ENCODE measurements around the gene ENO1. TPM values are rescaled to one million over a fixed set of nuclear protein-coding genes. Genes with fewer than 3 reads are reported as not detected.
"Not testable (repeated sequence)": the region's sequence is repeated elsewhere in the genome, so short reads cannot be mapped to it uniquely, and the experiment has no call there.

The ENO1 gene
- total RNA-seq, 6 donors from 2014 or later: 259 to 1,187 (median 717) TPM

GRCh38 chr1:8886589-8886988 is 8.1 kb upstream of the ENO1 start:
- H3K4me3 ChIP-seq: no peak overlapping the region
- no peak overlapping the region for H3K27ac ChIP-seq
- DNase-seq: no peak
- H3K4me1 ChIP-seq: peaks cover 7 to 12% (median 9%) of the 10 kb centered on the region in 4 donors
- no peak for ATAC-seq (ENCODE audit: low FRiP score in 2 of 2)
- 92 to 100% methylated on average over 2 of the region's 2 CpGs for WGBS, 2 donors
- H3K36me3 ChIP-seq: no peaks in the 10 kb centered on the region
- H3K27me3 ChIP-seq: no peaks in the 10 kb centered on the region
- no peaks in the 10 kb centered on the region for H3K9me3 ChIP-seq
- no peak for TF ChIP-seq EP300 (IDR thresholded peaks at IDR 0.05)
- no peak for TF ChIP-seq CTCF (IDR thresholded peaks at IDR 0.05)
- TF ChIP-seq POLR2A (IDR thresholded peaks at IDR 0.05): no peak
- TF ChIP-seq POLR2AphosphoS5 (IDR thresholded peaks at IDR 0.05): no peak

- ATAC-seq (ENCODE audit: low FRiP score in 2 of 2); H3K9me3 ChIP-seq; H3K36me3 ChIP-seq; H3K4me3 ChIP-seq; DNase-seq; H3K27me3 ChIP-seq: not testable (repeated sequence)
- H3K4me1 ChIP-seq: peaks cover 7 to 14% (median 10%) of the 10 kb centered on the region in 4 donors
- 78 to 90% methylated on average over 9 of the region's 9 CpGs for WGBS, 2 donors
- peak overlapping the region in 2 of 4 donors; percentile 16 to 17 for H3K27ac ChIP-seq
Measured at GRCh38 chr1:8886031-8886524, 7.6 kb upstream of the ENO1 start.

GRCh38 chr1:8884105-8884504 is 5.6 kb upstream of the ENO1 start:
- H3K36me3 ChIP-seq; H3K27ac ChIP-seq; DNase-seq; ATAC-seq (ENCODE audit: low FRiP score in 2 of 2); H3K9me3 ChIP-seq; H3K27me3 ChIP-seq; H3K4me3 ChIP-seq: not testable (repeated sequence)
- WGBS, 2 donors: 86 to 90% methylated on average over 13 of the region's 13 CpGs
- peaks cover 12 to 21% (median 18%) of the 10 kb centered on the region in 4 donors for H3K4me1 ChIP-seq

GRCh38 chr1:8883491-8883890 is 5.0 kb upstream of the ENO1 start:
- ATAC-seq (ENCODE audit: low FRiP score in 2 of 2) (no peak), DNase-seq (no peak)
- WGBS, 2 donors: 61 to 62% methylated on average over 3 of the region's 3 CpGs
- no peak overlapping the region for H3K27ac ChIP-seq
- H3K4me1 ChIP-seq: peaks cover 11 to 20% (median 17%) of the 10 kb centered on the region in 4 donors
- no peaks in the 10 kb centered on the region for H3K36me3 ChIP-seq
- H3K9me3 ChIP-seq: no peaks in the 10 kb centered on the region
- no peak for TF ChIP-seq POLR2A (IDR thresholded peaks at IDR 0.05)
- TF ChIP-seq POLR2AphosphoS5 (IDR thresholded peaks at IDR 0.05): no peak
- TF ChIP-seq CTCF (IDR thresholded peaks at IDR 0.05): no peak
- TF ChIP-seq EP300 (IDR thresholded peaks at IDR 0.05): no peak
- H3K27me3 ChIP-seq: no peaks in the 10 kb centered on the region
- H3K4me3 ChIP-seq: no peak overlapping the region

GRCh38 chr1:8879922-8880676 is 1.6 kb upstream of the ENO1 start:
- DNase-seq: peak in 1 of 2 donors; percentile 79
- H3K9me3 ChIP-seq: no peaks in the 10 kb centered on the region
- no peaks in the 10 kb centered on the region for H3K27me3 ChIP-seq
- H3K36me3 ChIP-seq: peaks cover 0 to 2% (median 0%) of the 10 kb centered on the region in 4 donors
- TF ChIP-seq EP300 (IDR thresholded peaks at IDR 0.05) (no peak), POLR2A (IDR thresholded peaks at IDR 0.05) (peak in 1 of 4 donors; percentile 20), POLR2AphosphoS5 (IDR thresholded peaks at IDR 0.05) (peak in 1 of 2 donors; percentile 14), CTCF (IDR thresholded peaks at IDR 0.05) (no peak)
- WGBS, 2 donors: 26 to 54% methylated on average over 9 of the region's 9 CpGs
- H3K27ac ChIP-seq: peak overlapping the region; percentile 97 to 100 (median 98)
- H3K4me1 ChIP-seq: peaks cover 29 to 44% (median 39%) of the 10 kb centered on the region in 4 donors
- H3K4me3 ChIP-seq: peak overlapping the region in 3 of 4 donors; percentile 76 to 99 (median 77)
- ATAC-seq (ENCODE audit: low FRiP score in 2 of 2): peak; percentile 58 to 65

Measured in upper lobe of left lung (tissue), 6 donors.